Measurements from ENCODE around the gene C16orf78.
"Not testable (repeated sequence)": the region's sequence is repeated elsewhere in the genome, so short reads cannot be mapped to it uniquely, and the experiment has no call there.

C16orf78 gene

GRCh38 chr16:49350265-49351095 is 23.1 kb upstream of the C16orf78 start:
- peak; percentile 35 to 40 for DNase-seq

GRCh38 chr16:49351096-49351487 is 22.5 kb upstream of the C16orf78 start:
- no peak for DNase-seq

- DNase-seq, result no peak
These were observed 20.7 kb upstream of the C16orf78 start for GRCh38 chr16:49352892-49353291.

- DNase-seq, result no peak
These were observed 19.9 kb upstream of the C16orf78 start for GRCh38 chr16:49353680-49354079.

- no peak for DNase-seq
These were observed 19.5 kb upstream of the C16orf78 start for GRCh38 chr16:49354101-49354500.

GRCh38 chr16:49354991-49355390 is 18.6 kb upstream of the C16orf78 start:
- DNase-seq, result no peak

- no peak for DNase-seq
These were observed 17.5 kb upstream of the C16orf78 start for GRCh38 chr16:49355933-49356665.

GRCh38 chr16:49356728-49357488 is 16.7 kb upstream of the C16orf78 start:
- no peak for DNase-seq

- DNase-seq, result no peak
These were observed 14.0 kb upstream of the C16orf78 start for GRCh38 chr16:49359591-49359990.

- DNase-seq, result not testable (repeated sequence)
These were observed 11.9 kb upstream of the C16orf78 start for GRCh38 chr16:49361731-49362130.

GRCh38 chr16:49362230-49362629 is 11.4 kb upstream of the C16orf78 start:
- no peak for DNase-seq

GRCh38 chr16:49365711-49366509 is 7.7 kb upstream of the C16orf78 start:
- DNase-seq, result no peak

- no peak for DNase-seq
These were observed 6.9 kb upstream of the C16orf78 start for GRCh38 chr16:49366669-49367068.

- DNase-seq, result no peak
These were observed 3.7 kb upstream of the C16orf78 start for GRCh38 chr16:49369651-49370611.

GRCh38 chr16:49376206-49376605 is 2.6 kb downstream of the C16orf78 start:
- no peak for DNase-seq

- DNase-seq, result no peak
These were observed 3.7 kb downstream of the C16orf78 start for GRCh38 chr16:49377196-49377755.

GRCh38 chr16:49378238-49378637 is 4.6 kb downstream of the C16orf78 start:
- no peak for DNase-seq

- no peak for DNase-seq
These were observed 5.2 kb downstream of the C16orf78 start for GRCh38 chr16:49378816-49379215.

GRCh38 chr16:49382916-49383315 is 9.3 kb downstream of the C16orf78 start:
- DNase-seq, result no peak

GRCh38 chr16:49395021-49395420 is 21.4 kb downstream of the C16orf78 start:
- DNase-seq, result no peak

- no peak for DNase-seq
These were observed 22.7 kb downstream of the C16orf78 start for GRCh38 chr16:49396206-49396720.

Measured in NCI-H1930 (cell line).